Left ventricle myocardium inferior (tissue), 1 donor: ENCODE measurements around the gene FARSA. TPM values are rescaled to one million over a fixed set of nuclear protein-coding genes. Genes with fewer than 3 reads are reported as not detected.

Experiments
- DNase-seq: peaks from one replicate; pipeline ENCODE4 v3.0.0-alpha.2; 2020
- H3K27ac ChIP-seq: fragments of 200-600 bp; replicated peaks from 2 replicates; pipeline ENCODE4 v1.8.0; 2021
- H3K27me3 ChIP-seq: fragments of 200-600 bp; 2 replicates; pipeline ENCODE4 v1.8.0; 2021; ENCODE audit warnings: low read depth
- H3K36me3 ChIP-seq: fragments of 200-600 bp; 2 replicates; pipeline ENCODE4 v1.8.0; 2021
- H3K4me1 ChIP-seq: fragments of 200-600 bp; 2 replicates; pipeline ENCODE4 v1.8.0; 2021
- H3K4me3 ChIP-seq: fragments of 200-600 bp; 2 replicates; pipeline ENCODE4 v1.8.0; 2021; ENCODE audit warnings: mild to moderate bottlenecking, moderate library complexity
- H3K9me3 ChIP-seq: fragments of 200-600 bp; replicated peaks from 2 replicates; pipeline ENCODE4 v1.8.0; 2021
- CTCF ChIP-seq: fragments of 200-600 bp; IDR thresholded peaks from 2 replicates; pipeline ENCODE4 v1.8.0; 2021; ENCODE audit warnings: antibody characterized with exemption, mild to moderate bottlenecking, borderline replicate concordance
- intact Hi-C: fragments of 100-400 bp; cut with micrococcal nuclease; formaldehyde crosslinking; loops from one replicate; pipeline ENCODE4 v1.11.0; 2022
- total RNA-seq: library from RNA; stranded (reverse); fragmentation: NEBNext Ultra II Directional; extraction: Animal tissue kit (Norgen Biotek cat#: 25700); gene quantifications from one replicate; pipeline ENCODE4 v1.2.1, GENCODE V29; 2021
- donor health status: DM: no; HTN: yes; CAD: no; lungs with severe emphysema.

FARSA gene
- total RNA-seq, 1 donor from 2014 or later = 37.8 TPM

GRCh38 chr19:12947702-12948611 lies 14.4 kb upstream of the FARSA start:
- intact Hi-C loops = no loop called here
- peaks cover 73% of the 10 kb centered on the region for H3K4me1 ChIP-seq

GRCh38 chr19:12946731-12947496 lies 13.4 kb upstream of the FARSA start:
- DNase-seq = no peak
- Histone ChIP-seq H3K36me3 (peaks cover 78% of the 10 kb centered on the region), H3K4me3 (peak overlapping the region; percentile 98), H3K4me1 (peaks cover 73% of the 10 kb centered on the region), H3K27me3 (no peaks in the 10 kb centered on the region), H3K27ac (peak overlapping the region; percentile 96), H3K9me3 (no peaks in the 10 kb centered on the region)
- intact Hi-C loops = no loop called here
- no peak for TF ChIP-seq CTCF

More at GRCh38 chr19:12947702-12948611, 14.4 kb upstream of the FARSA start:
- H3K36me3 ChIP-seq = peaks cover 78% of the 10 kb centered on the region
- no peaks in the 10 kb centered on the region for H3K27me3 ChIP-seq
- H3K27ac ChIP-seq = peak overlapping the region; percentile 4
- no peak overlapping the region for H3K4me3 ChIP-seq
- TF ChIP-seq CTCF = no peak
- DNase-seq = no peak
- no peaks in the 10 kb centered on the region for H3K9me3 ChIP-seq

- Histone ChIP-seq H3K4me3 (peak overlapping the region; percentile 98), H3K27ac (peak overlapping the region; percentile 96), H3K36me3 (peaks cover 78% of the 10 kb centered on the region), H3K27me3 (no peaks in the 10 kb centered on the region), H3K9me3 (no peaks in the 10 kb centered on the region), H3K4me1 (peaks cover 75% of the 10 kb centered on the region)
- no peak for TF ChIP-seq CTCF
- DNase-seq = peak; percentile 62
- intact Hi-C loops = no loop called here
Observed at GRCh38 chr19:12946092-12946721, 12.7 kb upstream of the FARSA start.

- H3K27ac ChIP-seq = peak within 1 kb of the TSS; percentile 96
- peak within 1 kb of the TSS; percentile 98 for H3K4me3 ChIP-seq
- peak; percentile 98 for DNase-seq
- no peak for TF ChIP-seq CTCF
- H3K36me3 ChIP-seq = peaks cover 78% of the 10 kb centered on the region
- no peaks in the 10 kb centered on the region for H3K9me3 ChIP-seq
- intact Hi-C loops = no loop called here
- H3K4me1 ChIP-seq = peaks cover 81% of the 10 kb centered on the region
- no peaks in the 10 kb centered on the region for H3K27me3 ChIP-seq
Observed at GRCh38 chr19:12945479-12946091, 12.1 kb upstream of the FARSA start, which contains the start of gene RAD23A. TSS of gene RAD23A (plus strand) at chr19:12945862. CDS start at chr19:12945949, 87 bp downstream.
